OCI-M2 (cell line): ENCODE measurements around the gene PDIA5.
A peak's percentile ranks its signal among the peaks of the same experiment; 100 is the strongest.

Experiments used
- DNase-seq: peaks from one replicate; lab custom pipeline; 2025; ENCODE audit not compliant: unreplicated experiment; lab: John Stamatoyannopoulos, UW

PDIA5 gene

GRCh38 chr3:123066896-123067688 is at the start of gene PDIA5:
TSS of gene PDIA5 (plus strand) at chr3:123067025. CDS start at chr3:123067165, 140 bp downstream.
- peak; percentile 29 for DNase-seq

DNA sequence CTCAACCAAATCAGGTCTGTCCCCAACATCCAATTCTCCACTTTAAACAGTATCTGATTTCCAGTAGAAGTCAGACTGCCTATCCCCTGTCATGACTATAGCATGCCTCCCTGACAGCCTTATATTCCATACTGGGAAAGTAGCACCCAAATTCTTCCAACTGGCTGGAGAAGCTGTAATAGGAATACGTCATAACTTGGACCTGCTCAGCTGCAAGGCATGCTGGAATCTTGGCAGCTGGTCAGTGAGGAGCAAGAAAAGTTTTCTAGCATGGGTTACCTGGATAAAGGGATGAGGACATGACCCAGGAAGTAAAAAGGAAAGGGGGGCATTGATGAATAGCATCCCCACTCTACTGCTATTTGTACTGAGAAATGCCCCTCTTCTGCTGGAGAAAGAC is 48.1 kb upstream of the PDIA5 start:
- no peak for DNase-seq

GRCh38 chr3:123019161-123019560 is 47.7 kb upstream of the PDIA5 start:
- no peak for DNase-seq

DNA sequence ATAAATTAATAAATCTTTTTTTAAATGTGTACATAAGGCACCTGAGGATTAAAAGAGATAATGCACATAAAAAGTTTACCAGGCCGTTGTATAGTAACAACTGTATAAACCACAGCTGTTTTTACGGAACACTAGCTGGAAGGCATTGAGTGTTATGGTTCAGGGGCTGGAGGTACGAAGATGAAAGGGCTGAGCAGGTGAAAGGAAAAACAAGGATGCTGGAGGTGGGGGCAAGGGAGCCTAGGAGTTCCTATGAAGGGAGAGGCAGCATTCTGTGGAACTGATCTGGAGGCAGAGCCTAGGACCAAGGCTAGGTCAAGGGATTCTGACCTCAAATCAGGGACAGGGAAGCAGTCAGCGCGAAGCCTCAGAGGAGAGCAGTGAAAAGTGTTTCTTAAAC is 47.2 kb upstream of the PDIA5 start:
- DNase-seq: no peak

- DNase-seq: no peak
These were observed 46.1 kb upstream of the PDIA5 start for GRCh38 chr3:123020709-123021108.

DNA sequence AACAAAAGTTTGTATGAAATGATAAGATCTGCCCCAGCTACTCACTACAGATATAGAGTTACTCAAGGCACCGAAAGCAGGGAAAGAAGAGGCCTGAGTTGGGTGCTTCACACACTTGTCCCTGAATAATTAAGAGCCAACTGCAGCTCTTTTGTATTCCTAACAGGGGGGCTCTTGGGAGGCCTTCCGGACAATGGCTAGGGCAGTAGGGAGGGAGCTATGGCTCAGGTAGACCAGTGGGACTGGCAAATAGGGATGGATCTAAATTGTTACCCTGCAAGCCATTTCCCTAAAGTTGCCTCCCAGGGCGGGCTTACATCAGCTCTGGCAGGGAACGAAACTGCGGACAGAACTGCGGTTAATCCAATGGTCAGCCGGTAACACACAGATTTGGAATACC is 45.4 kb upstream of the PDIA5 start:
- DNase-seq: no peak

GRCh38 chr3:123021996-123022510 is 44.8 kb upstream of the PDIA5 start:
- DNase-seq: no peak

DNA sequence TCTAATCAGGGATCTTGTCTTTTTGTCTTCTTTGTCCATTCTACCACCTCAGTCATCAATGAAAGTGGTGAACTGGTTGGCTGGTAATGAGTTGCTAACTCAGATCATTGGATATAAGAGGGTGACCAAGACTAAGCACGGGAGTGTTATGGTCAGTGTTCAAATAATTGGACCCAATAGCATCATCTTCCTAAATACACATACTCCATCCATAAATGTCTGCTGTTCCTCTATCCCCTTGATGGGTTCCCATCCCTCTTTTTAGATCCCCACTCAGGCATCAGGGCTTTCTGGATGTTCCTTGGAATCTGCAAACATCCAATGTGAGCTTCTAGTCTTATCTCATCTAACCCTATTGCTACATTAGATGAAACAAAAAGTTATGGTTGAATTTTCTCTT is 42.8 kb upstream of the PDIA5 start:
- no peak for DNase-seq

GRCh38 chr3:123025642-123026521 is 40.9 kb upstream of the PDIA5 start:
- DNase-seq: no peak

DNA sequence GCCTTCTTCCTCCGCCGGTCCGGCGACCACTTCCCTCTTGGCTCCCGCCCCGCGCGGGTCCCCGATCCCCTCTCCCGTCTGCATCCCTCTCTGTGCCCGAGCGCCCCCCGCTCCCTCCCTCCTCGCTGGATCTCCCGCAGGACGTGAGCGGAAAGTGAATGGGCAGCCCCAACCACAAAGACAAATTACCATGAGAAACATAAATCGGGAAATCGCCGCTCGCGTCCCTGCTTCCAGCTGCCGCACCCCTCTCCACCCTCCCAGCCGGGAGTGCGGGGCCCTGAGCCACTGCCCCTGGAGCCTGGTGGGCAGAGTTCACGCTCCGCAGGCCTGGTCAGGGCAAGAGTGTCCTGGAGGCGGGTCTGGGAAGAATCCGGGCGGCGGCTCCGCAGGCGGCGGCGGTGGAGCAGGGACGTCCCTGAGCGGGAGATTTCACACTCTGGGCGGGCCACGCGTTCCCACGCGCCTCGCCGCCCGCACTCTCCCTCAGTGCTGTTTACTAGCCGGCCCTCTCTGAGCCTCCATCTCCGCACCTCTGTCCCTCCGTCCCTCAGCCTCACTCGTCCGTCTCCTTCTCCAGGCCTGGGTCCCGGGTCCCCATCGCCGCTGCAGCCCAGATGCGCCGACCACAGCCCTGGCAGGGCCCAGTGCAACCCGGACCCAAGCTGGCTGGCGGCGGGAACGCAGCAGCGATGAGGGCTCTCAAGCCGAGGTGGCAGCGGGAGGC is 40.1 kb upstream of the PDIA5 start:
- no peak for DNase-seq

DNA sequence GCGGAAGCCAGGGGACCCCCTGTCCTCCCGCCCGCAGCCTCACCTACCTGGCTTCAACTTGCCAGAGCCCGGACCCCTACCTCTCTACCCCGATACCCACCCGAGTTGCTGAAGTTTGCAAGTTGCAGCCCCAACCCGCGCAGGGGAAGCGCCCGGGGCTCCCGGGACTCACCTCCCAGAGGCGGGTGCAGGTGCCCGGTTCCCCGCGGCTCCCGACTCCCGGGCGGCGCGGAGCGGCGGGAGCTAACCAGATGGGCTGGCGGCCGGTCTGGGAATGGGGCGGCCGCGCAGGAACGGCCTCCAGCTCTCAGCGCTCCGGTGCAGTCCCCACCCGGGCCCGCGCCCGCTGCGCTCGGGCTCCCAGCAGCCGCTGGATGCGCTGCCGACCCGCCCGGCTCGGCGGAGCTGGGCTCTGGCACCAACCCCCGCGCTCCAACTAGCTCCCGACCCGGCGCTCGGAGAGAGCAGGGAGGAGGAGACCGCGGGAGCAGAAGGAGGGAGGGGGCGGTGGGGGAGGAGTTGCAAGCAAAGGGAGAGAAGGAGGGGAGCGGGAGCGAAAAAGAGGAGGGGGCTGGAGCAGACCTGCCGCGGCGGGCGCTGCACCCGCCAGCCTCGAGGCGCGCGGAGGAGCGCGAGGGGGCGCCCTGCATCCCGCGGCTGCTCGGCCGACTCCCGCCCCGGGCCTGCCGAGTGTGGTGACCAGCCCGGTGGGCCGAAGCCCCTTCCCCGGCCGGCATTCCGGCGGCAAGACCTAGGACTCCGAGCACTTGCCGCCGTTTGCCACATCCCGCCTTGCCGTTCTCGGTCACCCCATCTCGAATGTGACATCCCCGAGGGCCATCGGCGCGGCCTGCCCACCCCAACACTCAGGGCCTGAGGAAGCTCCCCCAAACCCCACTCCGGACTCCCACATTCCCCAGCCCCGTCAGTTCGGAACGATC is 39.3 kb upstream of the PDIA5 start, which contains the start of gene SEMA5B:
Gene SEMA5B, minus strand, starts transcription at position 472 of the 941 bp plus-strand sequence. CDS start 66,500 bp downstream, outside the sequence.
- no peak for DNase-seq

DNA sequence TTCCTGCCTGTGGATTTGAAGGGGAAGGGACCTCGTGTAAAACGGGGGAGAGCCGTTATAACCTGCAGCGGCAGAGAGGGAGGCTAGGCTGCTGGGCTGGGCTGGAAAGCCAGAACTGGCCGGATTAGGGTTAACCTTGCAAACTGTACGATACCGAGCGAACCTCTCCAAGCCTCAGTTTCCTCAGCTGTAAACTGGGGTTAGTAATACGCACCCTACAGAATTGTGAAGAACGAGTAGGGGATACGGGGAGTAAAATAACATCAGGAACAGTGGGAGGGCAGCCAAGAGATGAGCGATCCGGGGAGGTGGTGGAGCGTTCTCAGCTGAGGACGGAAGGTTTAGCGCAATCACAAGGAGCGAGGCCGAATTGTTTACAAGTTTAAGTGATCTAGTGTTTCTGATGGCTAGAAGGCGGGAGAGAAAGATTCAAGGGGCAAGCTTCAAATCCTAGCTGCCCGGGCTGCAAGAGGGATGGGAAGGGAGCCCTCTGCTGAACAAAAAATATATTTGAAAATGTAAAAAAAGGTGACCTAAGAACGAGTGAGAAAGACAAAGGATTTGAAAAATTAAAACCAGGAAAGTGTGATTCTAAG is 38.5 kb upstream of the PDIA5 start:
- DNase-seq: no peak

GRCh38 chr3:123031051-123031450 is 35.8 kb upstream of the PDIA5 start:
- DNase-seq: no peak

DNA sequence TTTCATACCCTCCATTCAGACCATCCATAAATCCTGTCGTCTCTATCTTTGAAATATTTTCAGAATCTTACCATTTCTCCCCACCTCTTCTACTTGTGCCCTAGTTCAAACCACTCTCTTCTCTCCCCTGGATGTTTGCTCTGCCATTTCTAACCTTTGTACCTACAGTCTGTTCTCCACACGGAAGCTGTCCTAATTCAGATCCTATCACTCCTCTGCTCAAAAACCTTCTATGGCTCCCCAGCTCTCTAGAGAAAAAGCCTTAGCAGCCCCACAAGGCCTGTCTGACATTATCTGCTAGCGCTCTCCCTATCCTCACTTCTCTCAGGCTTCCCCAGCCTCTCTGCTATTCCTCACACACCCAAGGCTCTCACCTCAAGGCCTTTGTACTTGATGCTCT is 34.8 kb upstream of the PDIA5 start:
- DNase-seq: no peak

GRCh38 chr3:123034120-123034519 is 32.7 kb upstream of the PDIA5 start:
- no peak for DNase-seq

GRCh38 chr3:123034996-123035395 is 31.8 kb upstream of the PDIA5 start:
- no peak for DNase-seq

- no peak for DNase-seq
These were observed 30.3 kb upstream of the PDIA5 start for GRCh38 chr3:123036352-123037014.

GRCh38 chr3:123037015-123037375 is 29.8 kb upstream of the PDIA5 start:
- no peak for DNase-seq

DNA sequence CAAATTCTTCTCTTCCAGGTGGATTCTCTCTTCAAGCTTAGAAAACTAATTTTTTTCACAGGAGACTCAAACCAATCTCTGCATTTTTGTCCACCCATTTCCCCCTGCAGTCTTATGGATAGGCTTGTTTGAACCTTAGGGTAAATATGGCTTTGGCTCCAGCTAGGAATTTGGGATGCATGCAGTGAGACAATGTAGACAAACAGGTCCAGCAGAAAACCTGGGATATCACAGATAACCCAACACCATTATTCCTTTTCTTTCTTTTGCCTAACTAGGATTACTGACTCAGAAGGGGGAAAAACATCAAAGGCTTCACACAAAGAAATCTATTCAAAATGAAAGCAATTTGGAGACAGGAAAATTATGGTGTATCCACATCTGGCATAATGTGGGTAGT is 28.1 kb upstream of the PDIA5 start:
- DNase-seq: no peak
